Activated CD4-positive, alpha-beta T cell treated with anti-CD3 and anti-CD28 coated beads for 48 hours (primary cell): Measurements from ENCODE around the gene PIK3C3.
"Not testable (repeated sequence)": the region's sequence is repeated elsewhere in the genome, so short reads cannot be mapped to it uniquely, and the experiment has no call there.

ENCODE experiments used
- DNase-seq: peaks from one replicate; pipeline ENCODE4 v3.0.0-alpha.2; 2020

PIK3C3 gene

GRCh38 chr18:41966943-41967342, 11.9 kb downstream of the PIK3C3 start:
- DNase-seq = no peak

- DNase-seq = no peak
Observed at GRCh38 chr18:41967680-41968079, 12.6 kb downstream of the PIK3C3 start.

- no peak for DNase-seq
Observed at GRCh38 chr18:41969881-41970280, 14.8 kb downstream of the PIK3C3 start.

- DNase-seq = no peak
Observed at GRCh38 chr18:41972067-41972925, 17.3 kb downstream of the PIK3C3 start.

- DNase-seq = no peak
Observed at GRCh38 chr18:41973983-41974382, 18.9 kb downstream of the PIK3C3 start.

GRCh38 chr18:41974796-41975201, 19.8 kb downstream of the PIK3C3 start:
- DNase-seq = peak; percentile 44

GRCh38 chr18:41975284-41975683, 20.2 kb downstream of the PIK3C3 start:
- DNase-seq = no peak

GRCh38 chr18:41977233-41977632, 22.2 kb downstream of the PIK3C3 start:
- no peak for DNase-seq

- no peak for DNase-seq
Observed at GRCh38 chr18:41982942-41983660, 28.1 kb downstream of the PIK3C3 start.

- no peak for DNase-seq
Observed at GRCh38 chr18:41985914-41986313, 30.9 kb downstream of the PIK3C3 start.

- DNase-seq = no peak
Observed at GRCh38 chr18:41989508-41989907, 34.5 kb downstream of the PIK3C3 start.

- DNase-seq = no peak
Observed at GRCh38 chr18:41992066-41992465, 37.0 kb downstream of the PIK3C3 start.

GRCh38 chr18:41992703-41993102, 37.7 kb downstream of the PIK3C3 start:
- no peak for DNase-seq

- no peak for DNase-seq
Observed at GRCh38 chr18:41993151-41993550, 38.1 kb downstream of the PIK3C3 start.

- no peak for DNase-seq
Observed at GRCh38 chr18:41996020-41996419, 41.0 kb downstream of the PIK3C3 start.

GRCh38 chr18:41999751-42000150, 44.7 kb downstream of the PIK3C3 start:
- DNase-seq = no peak

GRCh38 chr18:42001801-42002200, 46.8 kb downstream of the PIK3C3 start:
- DNase-seq = no peak

GRCh38 chr18:42004653-42005052, 49.6 kb downstream of the PIK3C3 start:
- DNase-seq = no peak

GRCh38 chr18:42005782-42006181, 50.7 kb downstream of the PIK3C3 start:
- DNase-seq = no peak

GRCh38 chr18:42009457-42009856, 54.4 kb downstream of the PIK3C3 start:
- DNase-seq = not testable (repeated sequence)

- DNase-seq = no peak
Observed at GRCh38 chr18:42011053-42011452, 56.0 kb downstream of the PIK3C3 start.

- DNase-seq = no peak
Observed at GRCh38 chr18:42018831-42019230, 63.8 kb downstream of the PIK3C3 start.

GRCh38 chr18:42024131-42024530, 69.1 kb downstream of the PIK3C3 start:
- no peak for DNase-seq

- no peak for DNase-seq
Observed at GRCh38 chr18:42025491-42025890, 70.5 kb downstream of the PIK3C3 start.
